Cerebellar cortex (tissue), 1 donor: ENCODE data around the gene SCN5A.

ENCODE experiments used
- DNase-seq: peaks from one replicate; pipeline ENCODE4 v3.0.0-alpha.2; 2015; ENCODE audit warnings: low spot score

The SCN5A gene

GRCh38 chr3:38536671-38537070, 112.8 kb downstream of the SCN5A start:
- no peak for DNase-seq

DNA sequence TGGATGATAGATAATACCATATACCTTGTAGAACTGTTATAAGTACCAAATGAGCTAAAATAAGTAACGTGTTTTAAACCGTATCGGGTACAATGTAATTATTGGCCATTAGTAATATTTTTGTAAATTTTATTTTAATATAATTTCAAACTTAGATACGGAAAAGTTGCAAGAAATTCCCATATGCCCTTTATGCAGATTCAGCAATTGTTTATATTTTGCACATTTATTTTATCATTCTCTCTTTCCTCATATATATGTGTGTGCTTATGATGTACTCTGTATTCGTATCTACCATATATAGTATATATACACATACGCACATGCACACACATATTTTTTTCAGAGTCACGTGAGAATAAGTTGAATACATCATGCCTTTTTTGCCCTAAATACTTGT, 114.9 kb downstream of the SCN5A start:
- no peak for DNase-seq

- DNase-seq, result no peak
Measured at GRCh38 chr3:38534180-38534579, 115.3 kb downstream of the SCN5A start.

- DNase-seq, result no peak
Measured at GRCh38 chr3:38533285-38533976, 116.1 kb downstream of the SCN5A start.

DNA sequence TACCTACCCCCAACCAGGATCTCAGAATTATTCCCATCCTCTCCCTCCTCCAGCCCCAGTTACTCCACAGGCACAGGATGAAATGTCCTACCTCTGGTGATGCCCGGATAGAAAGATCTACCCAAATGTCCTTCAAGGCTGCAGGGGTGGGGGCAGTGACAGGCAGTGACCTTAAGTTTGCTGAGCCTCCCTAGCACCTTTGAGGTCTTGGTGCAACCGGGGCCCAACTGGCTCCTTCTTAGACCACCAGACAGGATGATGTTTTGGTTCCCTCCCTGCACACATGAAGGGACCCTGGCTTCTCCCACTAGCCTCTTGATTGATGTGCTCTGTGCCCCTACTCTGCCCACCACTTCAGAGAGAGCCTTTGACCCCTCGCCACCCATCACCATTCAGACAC, 117.0 kb downstream of the SCN5A start:
- DNase-seq, result no peak

GRCh38 chr3:38528457-38528856, 121.0 kb downstream of the SCN5A start:
- no peak for DNase-seq

DNA sequence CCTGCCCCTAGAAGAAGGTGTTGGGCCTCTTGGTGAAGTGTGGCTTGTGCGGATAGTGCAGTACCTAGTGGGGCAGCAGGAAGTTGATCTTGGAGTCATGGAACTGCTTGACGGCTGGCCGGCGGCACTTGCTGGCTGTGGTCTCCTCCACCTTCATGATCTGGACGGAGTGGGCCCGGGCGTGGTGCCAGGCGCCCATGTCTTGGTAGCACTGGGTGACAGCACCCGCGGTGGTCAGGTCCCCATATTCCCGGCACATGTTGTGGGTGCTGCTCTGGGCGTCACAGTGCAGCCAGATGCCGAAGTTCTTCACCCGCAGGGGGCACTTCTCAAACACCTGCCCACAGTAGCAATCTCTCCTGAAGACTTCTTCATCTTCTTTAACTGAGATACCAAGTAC, 122.7 kb downstream of the SCN5A start:
- no peak for DNase-seq

- no peak for DNase-seq
Measured at GRCh38 chr3:38524141-38524739, 125.2 kb downstream of the SCN5A start.

- peak; percentile 92 for DNase-seq
Measured at GRCh38 chr3:38522002-38522401, 127.5 kb downstream of the SCN5A start.

DNA sequence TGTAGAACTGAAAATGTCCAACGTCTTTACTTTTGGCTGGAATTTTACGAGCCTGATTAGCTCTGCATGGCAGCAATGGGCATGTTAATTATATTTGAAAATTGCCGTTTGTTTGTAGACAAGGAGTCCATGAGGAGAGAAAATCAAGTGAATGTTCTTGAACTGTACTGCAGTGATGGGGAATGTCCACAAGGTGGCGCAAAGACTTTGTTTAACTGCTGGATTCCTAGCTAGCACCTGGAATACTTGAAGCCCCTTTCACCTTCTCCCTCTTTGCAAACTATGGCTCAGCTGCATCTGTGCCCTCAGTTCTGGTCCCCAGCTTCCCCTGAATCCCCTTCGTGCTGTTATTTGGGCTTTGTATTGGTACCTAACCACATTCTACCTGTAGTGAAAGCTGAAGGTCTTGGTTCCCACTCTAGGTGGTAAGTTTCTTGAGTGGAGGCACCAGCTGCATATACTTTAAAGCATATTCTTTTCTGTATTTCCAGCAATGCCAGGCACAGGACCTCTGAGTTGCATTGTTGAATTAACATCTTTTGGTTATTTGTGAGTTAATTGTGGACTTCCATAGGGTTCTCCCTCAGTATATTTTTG, 128.0 kb downstream of the SCN5A start:
- DNase-seq, result peak; percentile 85

GRCh38 chr3:38519651-38520050, 129.8 kb downstream of the SCN5A start:
- no peak for DNase-seq

GRCh38 chr3:38519000-38519399, 130.5 kb downstream of the SCN5A start:
- no peak for DNase-seq

DNA sequence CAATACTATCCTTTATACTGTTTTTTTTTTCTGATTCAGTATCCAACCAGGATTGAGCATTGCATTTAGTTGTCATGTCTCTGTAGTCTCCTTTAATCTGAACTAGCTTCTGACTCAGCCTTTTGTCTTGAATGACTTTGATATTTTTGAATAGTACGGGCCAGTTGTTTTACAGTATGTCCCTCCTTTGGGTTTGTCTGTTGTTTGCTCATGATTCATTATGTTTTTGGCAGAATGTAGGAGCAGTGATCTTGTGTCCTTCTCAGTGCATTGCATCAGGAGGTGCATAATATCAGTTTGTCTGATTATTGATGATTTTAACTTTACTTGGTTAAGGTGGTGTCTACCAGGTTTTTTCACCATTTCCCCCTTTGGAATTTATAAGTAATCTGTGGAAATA, 132.8 kb downstream of the SCN5A start:
- no peak for DNase-seq

DNA sequence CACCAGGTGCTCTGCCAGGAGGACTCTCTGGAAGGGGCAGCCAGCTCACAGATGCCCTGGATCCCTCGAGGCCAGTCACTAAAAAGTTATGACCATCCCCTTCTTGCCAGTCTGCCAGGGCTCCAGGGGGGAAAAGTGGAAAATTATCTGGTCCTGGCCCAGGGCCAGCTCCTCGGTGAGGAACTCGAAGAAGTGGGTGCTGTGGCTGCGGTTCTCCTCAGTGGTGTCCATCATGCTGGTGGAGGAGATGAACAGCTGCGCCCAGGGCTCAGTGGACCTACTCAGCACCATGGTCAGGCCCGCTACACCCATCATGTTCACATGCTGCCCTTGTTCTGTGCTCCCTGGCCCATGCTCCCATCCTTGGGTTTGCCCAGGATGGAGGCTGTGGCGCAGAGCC, 134.1 kb downstream of the SCN5A start:
- DNase-seq, result no peak

- no peak for DNase-seq
Measured at GRCh38 chr3:38511546-38511945, 137.9 kb downstream of the SCN5A start.

DNA sequence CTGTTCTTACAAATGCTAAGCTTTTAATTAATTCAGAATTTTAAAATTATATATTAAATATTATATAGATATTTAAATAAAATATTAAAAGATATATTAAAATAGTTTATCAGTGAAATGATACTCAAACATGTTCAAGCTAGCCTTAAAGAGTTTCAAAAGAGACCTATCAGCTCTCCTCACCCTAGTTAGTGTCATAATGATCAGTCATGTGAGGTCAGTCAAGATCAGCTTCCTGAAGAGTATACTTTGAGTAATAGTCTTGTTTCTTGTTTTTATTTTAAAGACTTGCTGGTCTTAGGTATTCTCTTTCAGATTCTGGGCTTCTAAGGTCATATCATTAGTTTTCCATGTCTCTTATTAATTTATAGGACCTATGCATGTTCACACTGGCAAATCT, 138.9 kb downstream of the SCN5A start:
- DNase-seq, result no peak

DNA sequence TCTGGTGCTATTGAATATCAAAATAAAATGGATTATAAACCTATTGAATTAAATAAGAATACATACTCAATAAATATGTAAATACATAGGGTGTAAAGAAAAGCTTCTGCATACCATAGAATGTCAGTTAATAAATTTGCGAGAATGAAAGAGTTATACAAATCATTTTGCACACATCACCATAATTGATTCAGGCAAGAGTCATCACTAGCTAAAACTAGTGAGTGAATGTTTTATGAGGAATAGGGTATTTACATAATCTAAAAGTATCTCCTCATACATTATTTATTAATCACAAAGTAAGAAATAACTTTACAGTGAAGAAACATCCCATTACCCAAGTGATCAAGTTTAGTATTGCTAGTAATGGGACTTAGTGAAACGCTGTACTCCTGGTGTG, 139.8 kb downstream of the SCN5A start:
- no peak for DNase-seq

- no peak for DNase-seq
Measured at GRCh38 chr3:38507120-38507519, 142.4 kb downstream of the SCN5A start.

DNA sequence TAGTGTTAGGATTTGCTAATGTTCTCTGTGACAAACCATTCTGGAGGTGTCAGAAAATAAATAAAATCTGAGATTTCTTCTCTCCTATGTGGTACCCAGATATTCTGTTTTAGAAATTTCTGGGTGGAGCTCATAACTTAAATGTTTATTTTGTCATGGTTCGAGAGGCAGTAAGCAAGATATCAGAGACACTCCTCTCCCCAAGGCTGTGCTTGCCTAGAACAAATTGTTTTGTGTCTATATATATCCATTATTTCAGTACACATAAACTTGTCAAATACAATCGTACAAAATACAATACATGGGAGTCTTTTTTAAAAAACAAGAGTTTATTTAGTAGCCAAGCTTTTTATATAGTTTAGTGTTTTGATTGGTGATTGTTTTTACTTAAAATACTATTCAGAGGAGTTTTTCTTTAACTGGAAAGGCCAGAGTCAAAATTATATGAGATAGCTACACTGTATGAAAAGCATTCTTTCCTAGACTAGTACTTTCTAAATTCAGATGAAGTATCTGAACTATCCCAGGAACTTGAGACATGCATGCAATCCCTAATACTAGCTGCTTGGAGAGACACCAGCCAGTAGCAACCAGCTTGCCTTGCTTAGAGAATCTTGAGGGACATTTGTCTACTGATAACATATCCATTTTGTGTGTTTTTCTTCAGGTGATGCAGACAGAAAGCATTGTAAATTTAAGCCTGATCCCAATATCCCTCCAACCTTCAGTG, 148.6 kb downstream of the SCN5A start:
- DNase-seq, result no peak
